Neural cell (in vitro differentiated cells): ENCODE measurements around the gene RSPO3.

ENCODE experiments used
- CTCF ChIP-seq: fragments of 450-650 bp; IDR thresholded peaks from 2 replicates; pipeline ENCODE4 v1.5.1; 2014; ENCODE audit warnings: antibody characterized with exemption, mild to moderate bottlenecking, moderate library complexity; ENCODE audit not compliant: poor library complexity, severe bottlenecking
- EP300 ChIP-seq: fragments of 450-650 bp; conservative IDR thresholded peaks from 2 replicates; pipeline ENCODE4 v1.6.1; 2014; ENCODE audit warnings: antibody characterized with exemption, mild to moderate bottlenecking, moderate library complexity; ENCODE audit not compliant: poor library complexity, severe bottlenecking
- EZH2 ChIP-seq: fragments of 200-600, 300-800 bp; shearing (Covaris generic), sonication (generic); IDR thresholded peaks from 2 replicates; pipeline ENCODE4 v1.6.1; 2014; ENCODE audit warnings: antibody characterized with exemption, low read length, borderline replicate concordance, mild to moderate bottlenecking; ENCODE audit not compliant: insufficient read depth, poor library complexity, severe bottlenecking
- MXI1 ChIP-seq: fragments of 450-650 bp; conservative IDR thresholded peaks from 2 replicates; pipeline ENCODE4 v1.6.1; 2014; ENCODE audit warnings: antibody characterized with exemption, mild to moderate bottlenecking; ENCODE audit not compliant: poor library complexity, severe bottlenecking
- POLR2AphosphoS5 ChIP-seq: IDR thresholded peaks from 2 replicates; pipeline ENCODE4 v1.6.1; 2012
- RAD21 ChIP-seq: fragments of 450-650 bp; conservative IDR thresholded peaks from 2 replicates; pipeline ENCODE4 v1.6.1; 2014; ENCODE audit warnings: antibody characterized with exemption, mild to moderate bottlenecking, moderate library complexity

GRCh38 chr6:127128066-127128465, 9.6 kb downstream of the RSPO3 start:
- TF ChIP-seq CTCF (no peak), EZH2 (no peak), EP300 (no peak), POLR2AphosphoS5 (no peak), MXI1 (no peak), RAD21 (no peak)
